SK-N-SH (cell line): Measurements from ENCODE around the gene FH. TPM values are rescaled to one million over a fixed set of nuclear protein-coding genes. Genes with fewer than 3 reads are reported as not detected.

Experiments
- CTCF ChIA-PET: fragments of 300-600, 350-600 bp; formaldehyde crosslinking; extraction: SDS; loops from one replicate; lab custom pipeline; 2021; lab: Yijun Ruan, JAX
- POLR2A ChIA-PET: fragments of 350-600 bp; sonication (Branson Sonifier 250); formaldehyde crosslinking; extraction: SDS; loops from one replicate; lab custom pipeline; 2020; ENCODE audit warnings: antibody characterized with exemption, inconsistent platforms; lab: Yijun Ruan, JAX
- DNase-seq: peaks from one replicate; pipeline ENCODE4 v3.0.0; 2012
- H2AFZ ChIP-seq: fragments of 200-600 bp; sonication (generic); 2 replicates; pipeline ENCODE4 v1.8.1; 2016; ENCODE audit warnings: antibody characterized with exemption, mild to moderate bottlenecking, low read depth
- H3F3A ChIP-seq: fragments of 200-600 bp; sonication (generic); replicated peaks from 2 replicates; pipeline ENCODE3; 2016; ENCODE audit warnings: antibody characterized with exemption, mild to moderate bottlenecking; ENCODE audit not compliant: insufficient read depth
- H3K27ac ChIP-seq, 2 experiments: fragments of 200-500 bp in 1 of 2; fragments of 200-600 bp in 1 of 2; sonication (Bioruptor generic) in 1 of 2; sonication (generic), shearing (Covaris generic) in 1 of 2; 2 replicates each; pipeline versions ENCODE4 v1.5.1 to v1.6.1; 2014 to 2016; ENCODE audit warnings: low read depth in 2 of 2, inconsistent platforms in 1 of 2, low read length in 1 of 2, mild to moderate bottlenecking in 1 of 2, mixed read lengths in 1 of 2
- H3K27me3 ChIP-seq: fragments of 200-600 bp; sonication (generic), shearing (Covaris generic); 2 replicates; pipeline ENCODE4 v1.6.1; 2016; ENCODE audit warnings: mixed run types; ENCODE audit not compliant: insufficient read depth
- H3K36me3 ChIP-seq, 2 experiments: fragments of 200-500 bp in 1 of 2; fragments of 200-600 bp in 1 of 2; sonication (Bioruptor generic) in 1 of 2; sonication (generic) in 1 of 2; replicated peaks in 1 of 2; 2 replicates each; pipeline versions ENCODE3 to v1.5.1; 2014 to 2016; ENCODE audit warnings: low read length in 1 of 2, mild to moderate bottlenecking in 1 of 2; ENCODE audit not compliant: insufficient read depth in 2 of 2, control insufficient read depth in 1 of 2
- H3K4me1 ChIP-seq, 2 experiments: fragments of 200-500 bp in 1 of 2; fragments of 200-600 bp in 1 of 2; sonication (Bioruptor generic) in 1 of 2; sonication (generic), shearing (Covaris generic) in 1 of 2; 2 replicates each; pipeline versions ENCODE4 v1.5.1 to v1.6.1; 2014 to 2016; ENCODE audit warnings: low read depth in 1 of 2, low read length in 1 of 2, mixed run types in 1 of 2; ENCODE audit not compliant: insufficient read depth in 2 of 2, control insufficient read depth in 1 of 2
- H3K4me2 ChIP-seq: fragments of 200-600 bp; sonication (generic), shearing (Covaris generic); 2 replicates; pipeline ENCODE4 v1.6.1; 2017; ENCODE audit warnings: mixed run types
- H3K4me3 ChIP-seq, 2 experiments: fragments of 200-500 bp in 1 of 2; fragments of 200-600 bp in 1 of 2; sonication (Bioruptor generic) in 1 of 2; sonication (generic), shearing (Covaris generic) in 1 of 2; 2 replicates each; pipeline versions ENCODE4 v1.5.1 to v1.8.1; 2014 to 2016; ENCODE audit warnings: low read depth in 2 of 2, inconsistent platforms in 1 of 2, low read length in 1 of 2, mild to moderate bottlenecking in 1 of 2, mixed read lengths in 1 of 2, moderate library complexity in 1 of 2
- H3K79me2 ChIP-seq: fragments of 200-600 bp; sonication (generic); 2 replicates; pipeline ENCODE4 v1.8.1; 2017; ENCODE audit warnings: mild to moderate bottlenecking; ENCODE audit not compliant: insufficient read depth
- H3K9ac ChIP-seq: fragments of 200-600 bp; sonication (generic); 2 replicates; pipeline ENCODE4 v1.6.1; 2017; ENCODE audit warnings: mixed run types
- H3K9me2 ChIP-seq: fragments of 200-600 bp; sonication (generic); 2 replicates; pipeline ENCODE4 v1.6.1; 2017; ENCODE audit warnings: mixed run types
- H3K9me3 ChIP-seq: fragments of 200-600 bp; sonication (generic); 2 replicates; pipeline ENCODE4 v1.6.1; 2017; ENCODE audit warnings: mixed run types, mild to moderate bottlenecking, moderate library complexity
- H4K20me1 ChIP-seq: fragments of 200-600 bp; sonication (generic); 2 replicates; pipeline ENCODE4 v1.6.1; 2017; ENCODE audit warnings: mild to moderate bottlenecking, mixed run types; ENCODE audit not compliant: insufficient read depth
- EZH2phosphoT487 ChIP-seq: fragments of 200-600 bp; sonication (generic); IDR thresholded peaks from 2 replicates; pipeline ENCODE4 v1.6.1; 2017; ENCODE audit warnings: low read depth, mixed run types, mild to moderate bottlenecking, antibody characterized with exemption, moderate library complexity, borderline replicate concordance
- FOXJ3 ChIP-seq: sonication (generic); formaldehyde crosslinking; IDR thresholded peaks from 2 replicates; pipeline ENCODE4 v1.5.1; 2020; ENCODE audit warnings: mild to moderate bottlenecking, missing genetic modification reagents
- GABPA ChIP-seq: IDR thresholded peaks from 2 replicates; pipeline ENCODE4 v1.4.0; 2012; ENCODE audit warnings: low read depth, mild to moderate bottlenecking
- GATA2 ChIP-seq: sonication (generic); formaldehyde crosslinking; IDR thresholded peaks from 2 replicates; pipeline ENCODE4 v1.5.0; 2020; ENCODE audit warnings: mild to moderate bottlenecking, missing genetic modification reagents
- IRF3 ChIP-seq: fragments of 150-350 bp; IDR thresholded peaks from 2 replicates; pipeline ENCODE4 v1.6.1; 2016; ENCODE audit warnings: mild to moderate bottlenecking, low read depth, low read length
- JUND ChIP-seq: IDR thresholded peaks from 2 replicates; pipeline ENCODE4 v1.4.0; 2012
- MAX ChIP-seq: IDR thresholded peaks from 2 replicates; pipeline ENCODE4 v1.4.0; 2012; ENCODE audit warnings: low read depth
- MEF2A ChIP-seq: IDR thresholded peaks from 2 replicates; pipeline ENCODE4 v1.4.0; 2012; ENCODE audit warnings: low read depth, borderline replicate concordance
- NFIC ChIP-seq: IDR thresholded peaks from 2 replicates; pipeline ENCODE4 v1.4.0; 2012; ENCODE audit warnings: borderline replicate concordance
- NRF1 ChIP-seq: IDR thresholded peaks from 2 replicates; pipeline ENCODE4 v1.6.1; 2012; ENCODE audit warnings: low read depth, mild to moderate bottlenecking, low read length
- RAD21 ChIP-seq: IDR thresholded peaks from 2 replicates; pipeline ENCODE4 v1.6.1; 2012; ENCODE audit warnings: mild to moderate bottlenecking, low read length
- RFX5 ChIP-seq: IDR thresholded peaks from 2 replicates; pipeline ENCODE4 v1.6.1; 2012; ENCODE audit warnings: mild to moderate bottlenecking, improper control_type of control experiment, low read length
- RXRA ChIP-seq: IDR thresholded peaks from 2 replicates; pipeline ENCODE4 v1.4.0; 2012; ENCODE audit warnings: low read depth, mild to moderate bottlenecking, borderline replicate concordance
- SIN3A ChIP-seq: IDR thresholded peaks from 2 replicates; pipeline ENCODE4 v1.6.1; 2012; ENCODE audit warnings: low read depth, mild to moderate bottlenecking, low read length, moderate library complexity, borderline replicate concordance
- TCF12 ChIP-seq: IDR thresholded peaks from 2 replicates; pipeline ENCODE4 v1.4.0; 2012
- TEAD4 ChIP-seq: IDR thresholded peaks from 2 replicates; pipeline ENCODE4 v1.4.0; 2012; ENCODE audit warnings: mild to moderate bottlenecking, borderline replicate concordance; ENCODE audit not compliant: insufficient read depth
- YY1 ChIP-seq: IDR thresholded peaks from 2 replicates; pipeline ENCODE4 v1.4.0; 2012; ENCODE audit warnings: low read depth, mild to moderate bottlenecking
- ZBTB33 ChIP-seq: IDR thresholded peaks from 2 replicates; pipeline ENCODE4 v1.4.0; 2012; ENCODE audit warnings: low read depth, borderline replicate concordance
- WGBS: methylation state at CpG from one replicate; pipeline ENCODE4 v1.1.6; 2017; ENCODE audit warnings: low lambda C conversion rate; 5-methylcytosine and 5-hydroxymethylcytosine counted together
- polyA plus RNA-seq, 3 experiments: library from polyadenylated mRNA; depleted of rRNA; stranded (reverse); fragments of >200 nt; gene quantifications; 2 replicates each; pipeline ENCODE4 v1.2.3, GENCODE V29; 2012
- TF ChIP-seq, protein P1 (sequence below): fragments of 200-600 bp; sonication (generic); IDR thresholded peaks from 2 replicates; pipeline ENCODE4 v1.6.1; 2017; ENCODE audit warnings: antibody characterized with exemption, mild to moderate bottlenecking, moderate library complexity

FH gene
- polyA plus RNA-seq, 1 of the 3 experiments (the other 2 are of a cell fraction), result 48.1 TPM

- no peak overlapping the region for H3K4me2 ChIP-seq
- no peak overlapping the region for H3K9ac ChIP-seq
These were observed 12.2 kb downstream of the FH start for GRCh38 chr1:241507189-241507863.

DNA sequence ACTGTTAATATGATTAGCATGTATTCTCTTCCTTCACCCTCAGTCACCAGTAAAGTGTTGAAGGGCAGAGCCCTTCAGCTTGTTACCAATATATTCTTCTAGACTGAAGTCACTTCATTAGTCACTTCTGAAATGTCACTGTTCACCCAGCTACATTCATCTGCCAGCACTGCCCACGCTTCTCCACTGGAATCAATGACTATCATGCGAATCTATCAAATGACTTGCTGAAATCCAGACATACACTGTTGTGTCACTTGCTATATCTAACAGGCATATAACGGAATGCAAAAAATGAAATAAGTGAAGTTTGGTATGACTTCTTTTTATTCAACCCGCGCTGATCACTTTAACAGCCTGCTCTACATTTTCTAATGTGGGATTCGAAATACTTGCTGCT, 16.1 kb downstream of the FH start:
- CTCF ChIA-PET, result interaction anchor here (0.7 to 1.8 kb wide), 4 partner anchors 615 to 771 kb away, joined by 3 to 8 read pairs (median 4); no protein-coding TSS in a partner anchor
- WGBS, result 94% methylated on average over 6 of the region's 6 CpGs
- no peak for DNase-seq
- TF ChIP-seq RXRA (no peak), GATA2 (no peak), MEF2A (no peak), ZBTB33 (no peak), RAD21 (no peak), NFIC (no peak), FOXJ3 (CRISPR knock-in tag) (no peak)
- TF ChIP-seq, protein P1, sequence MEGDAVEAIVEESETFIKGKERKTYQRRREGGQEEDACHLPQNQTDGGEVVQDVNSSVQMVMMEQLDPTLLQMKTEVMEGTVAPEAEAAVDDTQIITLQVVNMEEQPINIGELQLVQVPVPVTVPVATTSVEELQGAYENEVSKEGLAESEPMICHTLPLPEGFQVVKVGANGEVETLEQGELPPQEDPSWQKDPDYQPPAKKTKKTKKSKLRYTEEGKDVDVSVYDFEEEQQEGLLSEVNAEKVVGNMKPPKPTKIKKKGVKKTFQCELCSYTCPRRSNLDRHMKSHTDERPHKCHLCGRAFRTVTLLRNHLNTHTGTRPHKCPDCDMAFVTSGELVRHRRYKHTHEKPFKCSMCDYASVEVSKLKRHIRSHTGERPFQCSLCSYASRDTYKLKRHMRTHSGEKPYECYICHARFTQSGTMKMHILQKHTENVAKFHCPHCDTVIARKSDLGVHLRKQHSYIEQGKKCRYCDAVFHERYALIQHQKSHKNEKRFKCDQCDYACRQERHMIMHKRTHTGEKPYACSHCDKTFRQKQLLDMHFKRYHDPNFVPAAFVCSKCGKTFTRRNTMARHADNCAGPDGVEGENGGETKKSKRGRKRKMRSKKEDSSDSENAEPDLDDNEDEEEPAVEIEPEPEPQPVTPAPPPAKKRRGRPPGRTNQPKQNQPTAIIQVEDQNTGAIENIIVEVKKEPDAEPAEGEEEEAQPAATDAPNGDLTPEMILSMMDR, result no peak
- no peak overlapping the region for H3K27ac ChIP-seq
- H3K4me3 ChIP-seq, result no peak overlapping the region
- no peaks in the 10 kb centered on the region for H3K79me2 ChIP-seq
- no peak overlapping the region for H3K9ac ChIP-seq
- no peak overlapping the region for H2AFZ ChIP-seq
- peaks cover 0 to 5% of the 10 kb centered on the region in 2 experiments; a peak in 1 of 4 replicates for H3K4me1 ChIP-seq
- H3K9me2 ChIP-seq, result no peaks in the 10 kb centered on the region
- no peaks in the 10 kb centered on the region for H4K20me1 ChIP-seq
- H3K27me3 ChIP-seq, result no peaks in the 10 kb centered on the region
- H3K9me3 ChIP-seq, result no peaks in the 10 kb centered on the region
- POLR2A ChIA-PET, result no interaction called here
- H3K4me2 ChIP-seq, result no peak overlapping the region
- H3K36me3 ChIP-seq, result peaks cover 68 to 84% of the 10 kb centered on the region in 2 experiments
- peaks cover 12% of the 10 kb centered on the region for H3F3A ChIP-seq

More at GRCh38 chr1:241507189-241507863, 12.2 kb downstream of the FH start:
- H3K9me2 ChIP-seq, result no peaks in the 10 kb centered on the region
- H2AFZ ChIP-seq, result no peak overlapping the region
- WGBS, result 67% methylated on average over 2 of the region's 2 CpGs
- no peaks in the 10 kb centered on the region for H3K79me2 ChIP-seq
- ChIA-PET CTCF (interaction anchor here (1.7 kb wide), 1 partner anchor 619 kb away, joined by 7 read pairs; no protein-coding TSS in a partner anchor), POLR2A (no interaction called here)
- no peaks in the 10 kb centered on the region for H4K20me1 ChIP-seq
- peak overlapping the region in 1 of 2 experiments; percentile 33; a peak in 2 of 4 replicates for H3K27ac ChIP-seq
- H3K27me3 ChIP-seq, result no peaks in the 10 kb centered on the region
- H3K36me3 ChIP-seq, result peaks cover 65 to 85% of the 10 kb centered on the region in 2 experiments
- H3F3A ChIP-seq, result peaks cover 4% of the 10 kb centered on the region
- DNase-seq, result no peak
- no peak overlapping the region for H3K4me3 ChIP-seq
- peaks cover 0 to 5% of the 10 kb centered on the region in 2 experiments; a peak in 1 of 4 replicates for H3K4me1 ChIP-seq
- no peaks in the 10 kb centered on the region for H3K9me3 ChIP-seq
- TF ChIP-seq IRF3 (no peak), NRF1 (no peak), RFX5 (no peak), RXRA (no peak), MAX (no peak), TEAD4 (no peak), GATA2 (no peak), NFIC (no peak), JUND (no peak), TCF12 (no peak), SIN3A (no peak), RAD21 (no peak), EZH2phosphoT487 (no peak), GABPA (no peak), YY1 (no peak)
- TF ChIP-seq, protein P1, result no peak
